ENCODE data around the gene MYLK.
"Not testable (repeated sequence)": the region's sequence is repeated elsewhere in the genome, so short reads cannot be mapped to it uniquely, and the experiment has no call there.

The MYLK gene, protein sequence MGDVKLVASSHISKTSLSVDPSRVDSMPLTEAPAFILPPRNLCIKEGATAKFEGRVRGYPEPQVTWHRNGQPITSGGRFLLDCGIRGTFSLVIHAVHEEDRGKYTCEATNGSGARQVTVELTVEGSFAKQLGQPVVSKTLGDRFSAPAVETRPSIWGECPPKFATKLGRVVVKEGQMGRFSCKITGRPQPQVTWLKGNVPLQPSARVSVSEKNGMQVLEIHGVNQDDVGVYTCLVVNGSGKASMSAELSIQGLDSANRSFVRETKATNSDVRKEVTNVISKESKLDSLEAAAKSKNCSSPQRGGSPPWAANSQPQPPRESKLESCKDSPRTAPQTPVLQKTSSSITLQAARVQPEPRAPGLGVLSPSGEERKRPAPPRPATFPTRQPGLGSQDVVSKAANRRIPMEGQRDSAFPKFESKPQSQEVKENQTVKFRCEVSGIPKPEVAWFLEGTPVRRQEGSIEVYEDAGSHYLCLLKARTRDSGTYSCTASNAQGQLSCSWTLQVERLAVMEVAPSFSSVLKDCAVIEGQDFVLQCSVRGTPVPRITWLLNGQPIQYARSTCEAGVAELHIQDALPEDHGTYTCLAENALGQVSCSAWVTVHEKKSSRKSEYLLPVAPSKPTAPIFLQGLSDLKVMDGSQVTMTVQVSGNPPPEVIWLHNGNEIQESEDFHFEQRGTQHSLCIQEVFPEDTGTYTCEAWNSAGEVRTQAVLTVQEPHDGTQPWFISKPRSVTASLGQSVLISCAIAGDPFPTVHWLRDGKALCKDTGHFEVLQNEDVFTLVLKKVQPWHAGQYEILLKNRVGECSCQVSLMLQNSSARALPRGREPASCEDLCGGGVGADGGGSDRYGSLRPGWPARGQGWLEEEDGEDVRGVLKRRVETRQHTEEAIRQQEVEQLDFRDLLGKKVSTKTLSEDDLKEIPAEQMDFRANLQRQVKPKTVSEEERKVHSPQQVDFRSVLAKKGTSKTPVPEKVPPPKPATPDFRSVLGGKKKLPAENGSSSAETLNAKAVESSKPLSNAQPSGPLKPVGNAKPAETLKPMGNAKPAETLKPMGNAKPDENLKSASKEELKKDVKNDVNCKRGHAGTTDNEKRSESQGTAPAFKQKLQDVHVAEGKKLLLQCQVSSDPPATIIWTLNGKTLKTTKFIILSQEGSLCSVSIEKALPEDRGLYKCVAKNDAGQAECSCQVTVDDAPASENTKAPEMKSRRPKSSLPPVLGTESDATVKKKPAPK (N-terminal part only)

DNA sequence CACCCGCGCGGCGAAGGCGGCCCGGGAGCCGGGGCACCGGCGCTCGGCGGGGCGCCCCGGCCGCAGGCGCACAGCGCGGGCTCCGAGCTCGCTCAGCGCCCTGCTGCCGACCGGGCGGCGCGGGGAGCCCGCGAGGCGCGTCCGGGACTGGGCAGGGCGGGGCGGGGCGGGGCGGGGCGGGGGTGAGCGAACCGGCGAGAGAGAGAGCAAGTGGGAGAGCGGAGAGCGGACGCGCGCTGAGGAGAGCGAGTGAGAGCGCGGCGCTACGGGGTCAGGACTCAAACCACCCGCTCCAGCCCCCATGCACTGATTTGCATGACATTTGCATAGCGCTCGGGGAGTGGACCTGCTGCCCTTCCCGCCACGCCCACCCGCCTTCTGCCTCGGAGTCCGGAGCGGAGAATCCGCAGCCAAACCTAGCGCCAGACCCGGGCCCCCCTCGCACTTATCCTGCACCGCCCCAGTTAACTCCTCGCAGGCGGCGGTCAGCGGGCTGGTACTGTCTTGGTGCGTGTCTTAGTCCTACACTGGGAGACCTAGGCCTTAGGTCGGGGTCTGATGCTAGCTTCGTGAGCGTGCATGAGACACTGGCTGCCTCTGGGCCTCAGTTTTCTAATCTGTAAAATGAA, at the start of gene MYLK:
Gene MYLK, minus strand, starts transcription at position 130 of the 629 bp plus-strand sequence. CDS start 90,491 bp downstream, outside the sequence.
- peak; percentile 42 for DNase-seq

DNA sequence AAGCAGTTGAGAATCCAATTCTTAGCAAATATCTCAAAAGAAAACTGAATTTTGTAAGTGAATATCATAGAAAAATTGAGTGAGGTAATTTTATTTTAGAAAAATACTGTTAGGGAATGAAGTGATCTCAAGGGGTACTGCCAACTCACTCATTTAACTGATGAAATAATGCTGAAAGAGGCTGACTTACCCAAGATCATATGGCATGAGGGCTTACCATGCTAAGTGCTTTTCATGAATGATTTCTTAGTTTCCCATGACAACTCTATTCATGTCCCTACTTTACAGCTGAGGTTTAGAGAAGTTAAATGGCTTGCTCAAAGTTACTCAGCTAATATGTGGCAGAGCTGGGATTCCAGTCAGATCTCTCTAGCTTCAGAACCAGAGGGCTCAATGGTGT, 46.3 kb upstream of the MYLK start:
- no peak for DNase-seq

DNA sequence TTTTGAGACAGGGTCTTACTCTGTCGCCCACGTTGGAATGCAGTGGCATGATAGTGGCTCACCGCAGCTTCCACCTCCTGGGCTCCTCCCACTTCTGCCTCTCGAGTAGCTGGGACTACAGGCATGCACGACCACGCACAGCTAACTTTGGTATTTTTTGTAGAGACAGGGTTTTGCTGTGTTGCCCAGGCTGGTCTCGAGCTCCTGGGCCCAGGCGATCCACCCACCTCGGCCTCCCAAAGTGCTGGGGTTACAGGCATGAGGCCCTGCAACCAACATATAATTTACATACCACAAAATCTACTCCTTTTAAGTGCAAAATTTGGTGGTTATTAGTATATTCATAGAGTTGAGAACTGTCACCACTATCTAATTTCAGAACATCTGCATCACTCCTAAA, 45.2 kb upstream of the MYLK start:
- DNase-seq, result no peak

DNA sequence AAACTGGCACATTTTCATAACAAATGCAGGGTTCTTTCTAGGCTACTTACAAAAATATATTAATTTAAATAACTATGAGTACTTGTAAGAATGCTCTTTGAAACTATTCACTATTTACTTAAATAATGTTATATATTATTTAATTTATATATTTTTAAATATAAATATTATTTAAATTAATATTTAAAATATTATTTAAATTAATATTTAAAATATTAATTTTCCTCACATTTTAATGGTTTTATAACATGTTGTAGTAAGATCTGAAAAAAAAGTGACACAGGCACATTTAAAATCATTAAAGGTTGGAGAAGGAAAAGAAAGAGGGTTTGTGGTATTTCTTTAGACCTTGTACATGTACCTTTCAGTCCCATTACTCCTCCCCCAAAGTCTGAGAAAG, 42.3 kb upstream of the MYLK start:
- no peak for DNase-seq

DNA sequence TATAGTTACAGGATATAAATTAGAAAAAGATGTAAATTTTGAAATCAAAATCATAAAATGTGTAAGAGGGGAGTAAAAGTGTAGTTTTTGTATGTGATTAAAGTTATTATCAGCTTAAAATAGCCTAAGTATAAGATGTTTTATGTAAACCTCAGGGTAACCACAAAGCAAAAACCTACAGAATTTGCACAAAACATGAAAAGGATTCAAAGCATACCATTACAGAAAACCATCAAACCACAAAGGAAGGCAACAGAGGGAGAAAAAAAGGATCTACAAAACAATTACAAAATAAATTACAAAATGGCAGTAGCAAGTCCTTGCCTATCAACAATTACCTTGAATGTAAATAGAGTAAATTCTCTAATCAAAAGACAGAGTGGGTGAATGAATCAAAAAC, 36.7 kb upstream of the MYLK start:
- DNase-seq, result no peak

DNA sequence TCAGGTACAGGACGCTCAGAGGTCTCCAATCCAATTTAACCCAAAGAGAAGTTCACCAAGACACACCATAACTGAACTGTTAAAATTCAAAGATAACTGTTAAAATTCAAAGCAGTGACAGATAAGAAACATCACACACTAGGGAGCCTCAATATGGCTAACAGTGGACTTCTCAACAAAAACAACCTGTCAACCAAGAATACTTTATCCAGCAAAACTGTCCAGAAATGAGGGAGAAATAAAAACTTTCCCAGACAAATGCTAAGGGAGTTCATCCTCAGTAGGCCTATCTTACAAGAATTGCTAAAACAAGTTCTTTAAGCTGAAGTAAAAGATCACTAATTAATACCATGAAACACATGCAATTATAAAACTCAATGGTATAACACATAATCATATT, 36.3 kb upstream of the MYLK start:
- no peak for DNase-seq

DNA sequence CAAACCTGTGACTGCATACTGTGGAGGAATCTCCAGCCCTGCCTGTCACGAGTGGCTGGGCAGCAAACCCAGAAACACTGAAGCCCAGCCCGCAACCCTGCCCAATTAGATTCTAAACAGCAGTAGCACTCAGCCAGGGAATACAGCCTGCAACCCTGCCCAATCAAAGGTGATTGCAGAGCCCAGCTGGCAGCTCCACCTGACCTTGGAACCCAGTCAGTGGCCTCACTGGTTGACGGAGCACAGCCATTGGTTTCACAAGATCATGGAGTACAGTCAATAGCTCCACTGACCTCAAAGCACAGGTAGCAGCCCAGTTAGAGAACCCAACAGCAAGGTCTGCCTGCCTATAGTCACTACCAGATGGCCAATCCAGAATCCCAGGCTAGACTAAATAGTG, 35.2 kb upstream of the MYLK start:
- DNase-seq, result no peak

DNA sequence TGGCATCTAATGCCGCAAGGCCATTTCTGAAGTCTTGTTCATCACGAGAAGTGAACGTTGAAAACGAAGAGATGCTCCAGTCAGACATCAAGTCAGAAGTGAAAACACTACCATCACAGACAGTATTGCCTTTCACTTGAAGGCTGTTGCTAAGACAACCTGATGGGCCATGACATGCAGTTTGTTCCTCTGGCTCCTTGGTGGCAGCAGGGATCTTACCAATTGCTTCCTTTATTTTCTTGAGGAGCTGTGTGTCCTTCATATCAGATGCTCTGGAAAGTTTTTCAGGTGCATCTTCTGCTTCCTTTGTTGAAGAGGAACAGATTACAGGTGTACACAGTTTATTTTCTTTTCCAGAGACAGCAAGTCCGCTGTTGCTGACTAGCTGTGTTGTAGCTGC, 30.7 kb upstream of the MYLK start:
- DNase-seq, result no peak

DNA sequence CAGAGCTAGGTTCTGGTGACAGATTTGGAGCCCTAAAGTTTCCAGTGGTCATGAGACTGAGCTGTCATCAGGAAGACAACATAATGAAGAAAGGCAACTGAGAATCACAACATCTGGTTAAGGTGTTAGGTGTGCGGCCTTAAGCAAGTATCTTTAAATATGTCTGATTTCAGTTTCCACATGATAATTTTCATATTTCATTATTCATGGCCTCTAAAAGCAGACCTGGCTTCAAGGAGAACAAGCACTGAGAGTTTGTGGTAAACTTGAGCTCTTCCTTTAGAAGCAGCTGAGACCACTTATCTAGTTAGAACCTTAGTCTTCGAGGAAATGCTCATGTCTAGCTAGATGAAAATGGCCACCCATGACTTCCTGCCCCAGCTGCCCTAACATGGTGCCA, 25.7 kb upstream of the MYLK start:
- DNase-seq, result no peak

DNA sequence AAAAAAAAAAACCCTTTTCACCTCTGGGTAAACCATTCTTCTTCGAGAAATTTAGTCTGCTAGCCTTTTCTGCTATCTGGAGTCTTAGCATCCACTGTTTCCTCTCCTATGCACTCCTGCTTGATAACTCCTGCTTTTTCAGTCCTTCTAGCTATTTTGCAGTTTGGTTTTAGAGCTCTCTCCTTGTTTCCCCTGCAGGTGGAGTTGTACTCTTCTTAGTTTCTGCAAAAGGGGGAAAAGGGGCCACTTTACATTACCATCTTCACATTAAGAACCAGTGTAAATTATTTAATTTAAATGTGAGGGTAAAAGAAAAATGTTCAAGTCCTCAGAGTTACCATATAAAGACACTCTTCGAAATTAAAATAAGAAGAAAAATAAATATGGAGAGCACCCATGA, 23.6 kb upstream of the MYLK start:
- no peak for DNase-seq

DNA sequence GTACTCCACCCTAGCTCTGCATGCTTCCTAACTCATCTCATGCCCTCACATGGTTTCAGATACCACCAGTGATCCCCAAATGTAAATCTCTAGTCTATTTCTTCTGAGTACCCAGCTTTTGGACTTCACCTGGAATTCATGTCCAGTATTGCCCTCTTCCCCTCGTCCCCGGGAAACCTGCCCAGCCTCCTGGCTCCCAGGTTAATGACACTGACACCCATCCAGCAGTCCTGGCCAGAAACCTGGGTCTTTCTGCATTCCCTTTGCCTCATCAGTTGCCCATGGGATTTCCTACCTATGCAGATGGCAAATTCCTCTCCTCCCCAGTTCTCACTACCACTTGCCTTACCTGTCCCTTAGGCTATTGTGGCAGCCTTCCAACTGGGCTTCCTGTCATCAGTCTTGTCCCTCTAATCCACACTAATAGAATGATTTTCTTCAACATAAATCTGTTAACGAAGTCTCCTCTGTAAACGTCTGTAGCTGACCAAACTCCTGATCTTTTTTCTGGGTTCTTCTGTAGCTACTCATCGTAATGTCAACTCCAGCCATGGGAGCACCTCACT, 15.3 kb upstream of the MYLK start:
- no peak for DNase-seq

DNA sequence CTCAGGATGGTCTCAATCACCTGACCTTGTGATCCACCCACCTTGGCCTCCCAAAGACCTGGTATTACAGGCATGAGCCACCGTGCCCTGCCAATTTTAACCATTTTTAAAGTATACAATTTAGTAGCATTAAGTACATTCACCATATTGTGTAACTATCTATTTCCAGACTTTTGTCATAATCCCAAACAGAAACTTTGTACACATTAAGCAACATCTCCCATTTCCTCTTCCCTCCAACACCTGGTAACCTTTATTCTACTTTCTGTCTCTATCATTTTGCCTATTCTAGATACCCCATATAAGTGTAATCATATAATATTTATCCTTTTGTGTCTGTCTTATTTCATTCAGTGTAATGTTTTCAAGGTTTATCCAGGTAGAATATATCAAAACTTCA, 8.9 kb upstream of the MYLK start:
- DNase-seq, result no peak

DNA sequence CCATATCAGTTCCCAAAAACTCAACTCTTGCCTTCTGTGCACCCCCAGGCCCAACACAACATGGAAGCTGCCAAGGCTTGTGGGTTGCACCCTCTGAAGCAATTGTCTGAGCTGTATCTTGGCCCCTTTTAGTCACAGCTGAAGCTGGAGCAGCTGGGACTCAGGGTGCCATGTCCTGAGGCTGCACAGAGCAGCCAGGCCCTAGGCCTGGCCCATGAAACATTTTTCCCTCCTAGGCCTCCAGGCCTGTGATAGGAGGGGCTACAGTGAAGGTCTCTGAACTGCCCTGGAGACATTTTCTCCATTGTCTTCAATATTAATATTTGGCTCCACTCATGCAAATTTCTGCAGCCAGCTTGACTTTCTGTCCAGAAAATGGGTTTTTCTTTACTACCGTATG, 8.1 kb upstream of the MYLK start:
- no peak for DNase-seq

DNA sequence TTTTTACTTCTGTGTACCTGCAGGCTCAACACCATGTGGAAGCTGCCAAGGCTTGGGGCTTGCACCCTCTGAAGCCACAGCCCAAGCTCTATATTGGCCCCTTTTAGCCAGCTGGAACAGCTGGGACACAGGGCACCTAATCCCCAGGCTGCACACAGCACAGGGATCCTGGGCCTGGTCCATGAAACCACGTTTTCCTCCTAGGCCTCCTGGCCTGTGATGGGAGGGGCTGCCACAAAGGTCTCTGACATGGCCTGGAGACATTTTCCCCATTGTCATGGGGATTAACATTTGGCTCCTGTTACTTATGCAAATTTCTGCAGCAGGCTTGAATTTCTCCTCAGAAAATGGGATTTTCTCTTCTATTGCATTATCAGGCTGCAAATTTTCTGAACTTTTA, 6.9 kb upstream of the MYLK start:
- DNase-seq, result not testable (repeated sequence)

DNA sequence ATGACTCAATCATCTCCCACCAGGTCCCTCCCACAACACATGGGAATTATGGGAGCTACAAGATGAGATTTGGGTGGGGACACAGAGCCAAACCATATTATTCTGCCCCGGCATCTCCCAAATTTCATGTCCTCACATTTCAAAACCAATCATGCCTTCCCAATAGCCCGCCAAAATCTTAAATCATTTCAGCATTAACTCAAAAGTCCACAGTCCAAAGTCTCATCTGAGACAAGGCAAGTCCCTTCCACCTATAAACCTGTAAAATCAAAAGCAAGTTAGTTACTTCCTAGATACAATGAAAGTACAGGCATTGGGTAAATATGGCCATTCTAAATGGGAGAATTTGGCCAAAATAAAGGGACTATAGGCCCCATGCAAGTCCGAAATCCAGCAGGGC, 6.0 kb upstream of the MYLK start:
- not testable (repeated sequence) for DNase-seq

DNA sequence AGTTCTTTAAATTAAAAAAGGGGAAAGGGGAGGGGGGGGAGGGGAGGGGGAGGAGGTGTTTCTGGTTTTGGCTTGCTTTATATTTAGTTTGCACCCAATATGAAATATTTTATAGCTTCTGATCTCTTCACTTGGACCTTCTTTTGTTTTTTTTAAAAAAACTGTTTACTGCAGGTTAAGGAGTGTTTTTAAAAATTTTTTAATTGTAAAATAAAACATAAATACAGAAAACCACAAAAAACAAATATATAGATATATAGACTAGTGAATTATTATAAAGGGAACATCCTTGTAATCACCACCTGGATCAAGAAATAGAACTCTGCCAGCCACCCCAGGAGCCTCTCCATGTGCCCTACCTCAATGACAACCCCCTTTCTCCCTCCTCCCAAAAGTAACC, 861 bp upstream of the MYLK start:
- no peak for DNase-seq

DNA sequence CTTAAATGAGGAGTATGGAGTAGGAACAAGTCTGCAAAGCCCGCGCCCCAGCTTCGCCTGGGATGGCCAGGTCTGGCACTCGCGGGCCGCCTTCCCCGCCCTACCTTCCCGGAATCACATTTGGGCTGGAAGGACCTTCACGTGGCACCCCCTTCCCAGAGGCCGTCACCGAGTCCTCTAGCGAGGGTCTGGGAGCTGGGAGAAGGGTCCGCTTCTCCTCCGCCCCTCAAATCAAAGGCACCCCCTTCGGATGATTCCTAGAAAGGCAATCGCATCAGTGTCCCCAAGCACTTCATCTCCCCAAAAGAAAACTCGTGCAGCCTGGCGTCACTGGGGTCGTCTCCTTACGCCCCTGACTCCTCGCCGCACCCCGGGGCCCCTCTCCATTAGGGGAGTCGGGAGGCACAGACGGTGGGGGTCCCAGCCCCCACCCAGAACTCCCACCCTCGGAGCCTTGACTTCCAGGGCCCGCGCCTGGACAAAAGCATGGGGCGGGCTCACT, 380 bp downstream of the MYLK start:
- DNase-seq, result no peak

DNA sequence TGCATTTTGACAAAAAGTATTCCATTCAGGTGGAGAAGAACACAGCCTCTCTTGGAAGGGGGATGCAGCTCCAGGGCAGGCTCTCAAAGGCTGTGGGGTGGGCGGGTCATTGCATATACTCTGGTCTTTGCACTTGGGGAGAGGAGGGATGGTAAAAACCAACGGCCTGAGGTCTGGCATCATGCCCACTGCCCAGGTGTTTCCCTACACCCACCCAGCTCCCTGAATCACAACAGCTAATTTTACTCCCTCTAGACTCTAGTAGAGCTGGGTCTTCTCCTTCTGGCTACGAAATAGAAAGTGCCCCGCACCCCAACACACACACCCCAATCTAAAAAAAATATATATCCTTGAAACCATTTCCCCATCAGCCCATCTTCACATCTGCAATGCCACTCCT, 1.0 kb downstream of the MYLK start:
- peak; percentile 22 for DNase-seq

DNA sequence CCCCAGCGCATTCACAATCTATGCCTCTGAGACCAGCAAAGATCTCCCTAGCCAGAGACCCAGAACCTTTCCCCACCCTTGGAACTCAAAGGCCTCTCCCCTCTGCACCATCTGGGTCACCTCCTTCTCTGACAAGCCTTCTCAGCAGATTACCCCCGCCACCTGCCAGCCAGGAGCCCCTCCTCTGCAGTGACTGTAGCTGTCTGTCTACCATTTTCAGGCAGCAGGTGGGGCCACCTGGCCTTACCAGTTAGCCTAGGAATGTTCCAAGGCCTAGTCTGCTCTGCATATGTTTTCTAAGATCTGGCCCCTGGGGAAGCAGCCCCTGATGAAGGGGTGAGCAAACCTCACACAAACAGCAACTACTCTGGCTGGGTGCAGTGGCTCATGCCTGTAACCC, 2.4 kb downstream of the MYLK start:
- DNase-seq, result no peak

DNA sequence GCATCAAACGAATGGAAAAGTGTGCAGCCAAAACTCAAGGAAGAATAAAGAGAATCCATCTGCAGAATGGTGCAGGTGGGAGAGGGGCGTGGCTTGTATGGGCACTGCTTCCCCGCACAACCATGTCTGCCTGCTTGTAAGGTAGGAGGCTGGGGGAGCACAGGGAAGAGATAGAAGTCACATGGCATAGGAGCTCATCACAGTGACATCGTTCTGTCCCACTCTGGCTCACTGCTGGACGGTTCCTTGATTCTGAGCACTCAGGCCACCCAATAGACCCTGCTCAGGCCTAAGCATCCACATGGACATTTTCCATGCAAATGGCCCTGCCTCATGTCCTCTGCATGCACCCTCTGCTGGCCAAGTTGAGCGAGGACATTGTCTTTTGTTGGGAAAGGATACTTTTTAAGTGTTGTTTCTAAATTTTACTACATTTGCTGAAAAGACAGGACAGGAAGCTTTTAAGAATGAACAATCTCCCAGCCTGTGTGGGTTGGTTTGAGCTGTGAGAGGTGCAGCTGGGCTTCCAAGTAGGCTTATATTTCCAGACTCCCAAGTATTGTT, 3.1 kb downstream of the MYLK start:
- DNase-seq, result no peak

DNA sequence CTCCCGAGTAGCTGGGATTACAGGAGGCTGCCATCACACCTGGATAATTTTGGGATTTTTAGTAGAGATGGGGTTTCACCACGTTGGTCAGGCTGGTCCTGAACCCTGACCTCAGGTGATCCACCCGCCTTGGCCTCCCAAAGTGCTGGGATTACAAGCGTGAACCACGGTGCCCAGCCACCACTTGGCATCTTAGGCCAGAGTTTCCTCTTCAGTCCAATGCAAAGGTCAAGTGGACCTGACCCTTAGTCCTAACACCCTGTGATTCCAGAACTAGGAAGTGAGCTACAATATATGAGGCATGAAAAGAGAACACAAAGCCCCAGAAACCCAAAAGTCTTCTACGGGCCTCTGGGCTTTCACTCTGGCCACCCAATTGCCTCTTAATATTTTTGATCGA, 5.3 kb downstream of the MYLK start:
- DNase-seq, result no peak

DNA sequence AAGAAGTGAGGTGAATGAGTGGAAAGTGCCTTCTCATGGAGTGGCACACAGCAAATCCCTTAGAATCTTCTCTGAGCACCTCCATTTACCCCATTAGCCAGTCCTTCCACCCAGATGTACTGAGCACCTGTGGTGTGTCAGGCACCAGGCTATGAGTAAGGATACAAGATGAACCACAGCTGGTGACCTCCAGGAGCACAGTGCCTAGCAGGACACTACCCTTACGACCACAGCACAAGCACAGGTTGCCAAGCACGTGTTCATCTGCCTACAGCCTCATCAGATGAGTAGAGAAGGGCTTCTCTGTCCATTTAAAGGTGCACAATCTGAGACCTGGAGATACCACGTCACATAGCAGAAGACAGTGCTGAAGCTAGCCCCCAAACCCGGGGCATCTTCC, 6.2 kb downstream of the MYLK start:
- DNase-seq, result no peak

Measured in DMS79 treated with DMSO at 0.1 percent for 48 hours (cell line).